Fibroblast of gingiva (primary cell): ENCODE measurements around the gene BTBD9.

Experiments
- DNase-seq: peaks from one replicate; pipeline ENCODE4 v3.0.0-alpha.2; 2011; ENCODE audit warnings: low read depth

The BTBD9 gene

DNA sequence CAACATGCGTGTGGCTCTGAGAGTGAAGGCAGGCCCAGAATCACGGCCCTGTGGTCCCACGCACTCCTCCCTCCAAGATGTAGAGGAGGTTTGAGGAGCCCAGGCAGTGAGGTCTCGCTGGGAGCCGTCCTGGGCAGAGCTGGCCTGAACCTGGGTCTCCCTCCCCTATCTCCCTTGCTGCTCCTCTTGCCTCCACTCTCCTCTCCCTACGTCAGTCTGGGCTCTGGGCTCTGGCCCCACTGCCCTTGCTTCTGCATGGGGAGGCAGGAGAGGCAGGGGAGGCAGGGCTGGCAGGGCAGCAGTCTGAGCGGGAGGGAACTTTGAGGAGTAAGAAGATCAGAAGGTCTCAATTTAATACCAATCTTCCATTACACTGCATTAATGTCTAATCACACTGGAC lies 445.1 kb downstream of the BTBD9 start:
- DNase-seq, result no peak

DNA sequence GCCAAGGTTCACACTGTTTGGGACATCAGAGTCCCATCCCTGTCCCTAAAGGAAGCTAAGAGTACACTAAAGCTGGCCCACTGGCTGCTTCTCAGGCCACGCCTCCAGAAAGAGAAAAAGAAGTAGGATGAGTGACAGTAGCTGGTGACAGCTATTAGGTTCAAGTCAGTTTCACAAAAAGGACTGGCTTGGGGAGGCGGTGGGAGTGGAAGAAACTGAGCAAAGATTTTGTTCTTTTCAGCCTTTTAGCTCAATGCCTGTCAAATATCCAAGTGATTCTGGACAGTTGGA lies 445.5 kb downstream of the BTBD9 start:
- no peak for DNase-seq

DNA sequence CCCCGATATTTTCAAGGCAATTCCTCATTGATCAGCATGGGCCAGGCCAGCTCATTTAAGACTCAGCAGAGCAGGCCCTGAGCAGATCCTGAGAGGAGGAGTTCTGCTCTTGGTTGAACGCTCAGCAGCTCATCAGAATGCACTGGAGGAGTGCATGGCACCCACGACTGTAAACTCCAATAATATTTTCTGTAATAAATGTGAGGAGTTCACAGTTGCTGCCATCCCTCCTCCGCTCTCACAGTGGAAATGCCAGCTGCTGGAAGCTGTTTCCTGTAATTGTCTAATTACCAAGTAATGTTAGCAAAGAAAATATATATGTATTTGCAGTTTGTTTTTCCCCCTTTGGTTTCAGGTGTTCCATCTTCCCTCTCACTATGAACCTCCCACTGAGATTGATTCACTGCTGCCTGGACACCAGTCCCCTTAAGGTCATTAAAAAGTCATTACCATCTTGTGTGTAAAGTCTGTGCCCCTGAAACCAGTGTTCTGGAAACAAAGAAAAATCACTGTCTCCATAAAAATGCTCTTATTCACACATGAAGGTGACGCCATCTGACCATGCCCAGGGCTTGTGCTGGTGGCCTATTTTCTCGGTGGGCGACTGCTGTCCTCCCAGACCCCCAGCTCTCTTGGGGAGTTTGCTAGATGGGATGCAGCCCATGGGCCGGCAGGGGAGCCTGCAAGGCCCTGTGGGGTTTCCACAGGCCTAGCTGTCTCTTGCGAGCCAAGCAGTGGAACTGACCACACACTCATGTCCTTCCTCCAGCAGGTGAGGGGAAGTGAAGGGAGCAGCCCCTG lies 446.0 kb downstream of the BTBD9 start:
- DNase-seq, result no peak

DNA sequence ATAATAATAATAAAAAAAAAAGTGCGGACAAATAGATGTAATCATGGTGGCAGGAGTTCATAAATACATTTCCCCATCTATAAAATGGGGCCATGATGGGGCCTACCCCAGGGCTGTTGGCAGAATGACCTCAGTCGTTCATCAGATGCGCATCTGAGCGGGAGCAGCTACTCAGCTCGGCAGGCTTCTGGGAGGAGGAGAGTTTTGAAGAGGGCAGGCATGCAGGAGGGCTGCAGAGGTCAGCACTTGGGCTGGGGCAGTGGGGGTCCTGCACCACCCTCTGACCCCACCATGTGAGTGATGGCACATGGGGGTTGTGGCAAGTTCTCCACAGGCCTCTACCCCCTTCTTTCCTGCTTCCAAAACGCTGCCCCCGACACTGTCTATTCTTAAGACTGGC lies 446.7 kb downstream of the BTBD9 start:
- DNase-seq, result no peak

DNA sequence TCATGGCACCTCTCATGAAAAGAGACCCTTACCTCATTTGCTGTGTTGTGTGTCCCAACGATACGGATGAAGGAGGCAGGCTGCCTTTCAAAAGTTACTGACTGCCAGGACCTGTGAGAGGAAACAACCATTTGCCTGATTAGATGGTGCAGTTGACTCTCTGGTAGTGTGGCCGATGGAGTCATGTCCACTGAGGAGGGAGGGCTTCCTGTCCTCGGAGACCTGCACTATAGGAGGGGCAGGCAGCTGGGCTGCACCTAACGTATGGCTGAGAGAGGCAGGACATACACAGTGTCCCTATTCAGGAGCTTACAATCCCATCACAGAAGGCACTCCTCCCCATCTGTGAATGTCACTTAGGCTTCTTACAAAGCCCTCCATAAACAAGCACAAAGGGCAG lies 447.2 kb downstream of the BTBD9 start:
- no peak for DNase-seq

DNA sequence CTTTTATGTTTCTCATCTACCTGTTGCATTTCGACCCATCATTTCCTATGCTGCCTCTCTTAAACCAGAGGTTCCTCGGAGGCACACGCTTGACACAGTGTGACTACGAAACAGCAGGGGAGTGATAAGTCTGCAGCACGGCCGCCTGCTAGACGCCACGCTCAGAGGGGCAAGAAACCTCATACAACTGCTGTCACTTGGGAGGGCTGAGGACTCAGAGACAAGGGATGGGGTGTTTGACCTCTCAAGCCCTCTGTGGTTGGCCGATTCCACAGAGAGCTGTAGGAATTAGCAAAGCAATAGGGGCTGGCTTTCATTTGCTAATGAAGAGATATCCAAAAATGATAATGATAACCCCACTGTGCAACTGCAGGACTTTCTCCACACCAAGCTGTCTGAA lies 447.7 kb downstream of the BTBD9 start:
- no peak for DNase-seq

DNA sequence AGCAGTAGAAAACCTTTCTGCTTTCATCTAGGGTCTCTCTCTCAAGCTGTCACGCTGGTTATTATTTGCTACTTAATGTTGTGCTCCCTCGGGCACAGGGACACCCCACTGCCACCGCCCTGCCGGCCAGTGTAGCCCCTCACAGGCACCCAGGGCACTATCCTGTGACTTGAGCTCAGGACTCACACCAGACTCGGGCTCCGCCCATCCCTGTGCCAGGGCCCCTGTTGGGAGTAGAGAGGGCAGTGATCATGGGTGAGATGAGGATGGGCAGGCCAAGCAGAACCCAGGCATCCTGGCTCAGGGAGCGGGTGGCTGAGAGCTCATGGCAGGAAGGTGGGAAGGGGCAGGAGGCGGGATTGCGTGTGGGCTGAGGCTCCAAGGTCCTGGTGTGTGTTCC lies 448.3 kb downstream of the BTBD9 start:
- no peak for DNase-seq

DNA sequence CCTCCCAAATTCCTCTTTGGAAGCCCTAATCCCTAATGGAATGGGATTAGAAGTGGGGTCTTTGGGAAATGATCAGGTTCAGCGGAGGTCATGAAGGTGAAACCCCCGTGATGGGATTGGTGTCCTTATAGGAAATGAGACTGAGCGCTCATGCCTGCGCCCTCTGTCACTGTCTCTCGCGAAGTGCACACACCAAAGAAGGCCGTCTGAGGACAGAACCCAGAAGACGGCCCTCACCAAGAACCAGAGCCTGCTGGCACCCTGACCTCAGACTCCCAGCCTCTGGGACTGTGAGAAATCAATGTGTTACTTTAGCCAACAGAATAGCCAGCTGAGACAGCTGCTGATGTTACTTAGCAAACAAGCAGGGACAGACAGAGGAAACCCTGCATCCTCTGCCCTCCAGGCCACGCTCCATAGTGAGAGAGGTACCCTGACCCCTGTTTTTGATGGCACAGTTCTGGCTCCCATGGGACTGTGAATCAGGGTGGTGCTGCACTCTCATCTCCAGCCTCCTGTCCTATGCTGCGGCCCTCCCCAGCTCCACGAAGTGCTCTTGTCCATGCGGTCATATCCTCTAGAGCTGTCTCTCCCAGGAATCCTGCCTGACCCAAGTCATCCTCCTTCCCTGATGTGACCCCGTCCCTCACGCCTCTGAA lies 450.9 kb downstream of the BTBD9 start:
- no peak for DNase-seq

DNA sequence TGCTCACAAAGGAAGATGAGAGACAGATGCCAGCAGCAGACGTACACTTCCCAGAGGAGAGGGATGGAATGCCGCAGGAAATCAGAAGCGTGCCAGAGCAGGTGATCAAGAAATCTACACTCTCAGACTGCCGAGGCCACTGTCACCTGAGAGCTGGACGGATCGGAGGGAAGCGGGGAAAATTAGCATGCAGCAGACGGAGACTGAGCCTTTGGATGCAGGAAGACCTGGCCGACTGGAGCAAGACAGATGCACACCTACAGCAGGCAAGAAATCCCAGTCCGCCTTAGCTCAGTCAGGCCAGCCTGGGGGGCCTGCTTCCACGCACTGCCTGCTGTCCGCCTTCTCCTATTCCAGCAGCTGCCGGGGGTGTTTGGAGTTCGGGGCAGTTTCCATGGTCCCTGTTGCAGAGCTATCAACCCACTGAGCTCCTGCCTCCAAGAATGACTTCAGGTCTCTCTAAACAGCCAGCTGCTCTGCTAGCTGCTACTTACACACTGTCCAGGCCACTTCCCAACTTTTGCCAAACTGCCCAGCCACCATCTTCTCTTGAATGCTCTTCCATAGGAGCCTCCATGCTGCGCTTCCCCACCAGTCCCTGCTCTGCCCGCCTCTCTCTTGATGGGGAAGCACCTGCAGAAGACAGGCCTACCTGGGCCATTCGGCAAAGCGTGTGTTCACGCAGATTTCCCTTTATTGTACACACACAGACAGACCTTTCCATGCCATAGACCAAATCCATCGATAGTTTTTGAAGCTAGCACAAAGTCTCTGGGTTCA lies 451.7 kb downstream of the BTBD9 start:
- no peak for DNase-seq

DNA sequence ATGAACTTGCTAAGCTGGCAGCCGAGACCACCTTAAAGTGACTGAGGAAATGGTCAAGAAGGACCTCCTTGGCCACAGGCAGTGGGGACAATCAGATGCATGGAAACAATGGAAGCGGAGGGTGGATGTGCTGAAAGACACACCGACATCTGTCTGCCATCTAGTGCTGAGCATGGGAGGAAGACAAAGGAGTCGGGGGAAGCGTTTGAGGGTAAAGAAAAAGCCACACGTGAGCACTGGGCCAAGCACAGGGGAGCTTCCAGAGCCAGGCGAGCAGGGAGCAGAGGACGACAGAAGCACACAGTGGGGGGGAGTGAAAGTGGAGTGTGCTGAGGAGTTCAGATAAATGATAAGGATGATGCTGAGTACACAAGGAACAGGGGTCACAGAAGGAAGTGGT lies 452.4 kb downstream of the BTBD9 start:
- DNase-seq, result no peak

DNA sequence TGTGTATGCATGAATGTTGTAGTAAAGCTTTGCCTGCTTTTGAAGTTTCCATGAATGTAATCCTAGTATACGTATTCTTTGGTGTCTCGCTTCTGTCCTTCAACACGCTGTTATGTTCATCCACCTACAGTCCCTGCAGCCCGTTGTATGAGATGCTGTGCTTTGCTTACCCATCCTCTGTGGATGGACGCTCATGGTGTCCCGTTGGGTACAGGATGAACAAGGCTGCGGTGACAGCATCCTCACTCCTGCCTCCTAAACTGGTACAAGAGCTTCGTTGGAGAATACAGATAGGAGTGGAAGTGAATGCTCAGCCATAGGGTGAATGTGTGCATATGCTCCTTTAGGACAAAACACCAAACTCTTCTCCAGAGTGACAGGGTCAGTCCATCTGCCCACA lies 454.0 kb downstream of the BTBD9 start:
- no peak for DNase-seq

DNA sequence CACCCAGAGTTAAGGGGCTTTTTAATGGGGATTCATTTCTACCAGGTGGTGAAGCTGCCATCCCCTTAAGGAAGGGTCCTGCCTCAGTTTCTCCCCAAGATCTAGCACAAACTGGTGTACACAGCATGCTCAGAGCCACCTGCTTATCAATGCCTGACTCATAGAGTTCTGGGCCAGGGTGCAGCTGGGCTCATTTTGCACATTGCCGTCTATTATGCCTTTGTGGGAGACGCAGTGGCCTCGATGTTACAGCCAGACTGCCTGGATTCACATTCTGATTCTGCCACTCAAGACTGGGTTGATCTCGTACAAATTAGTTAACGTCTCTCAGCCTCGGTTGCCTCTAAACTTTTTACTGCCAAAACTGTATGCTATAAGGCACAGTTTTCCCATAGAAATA lies 454.5 kb downstream of the BTBD9 start:
- DNase-seq, result no peak

DNA sequence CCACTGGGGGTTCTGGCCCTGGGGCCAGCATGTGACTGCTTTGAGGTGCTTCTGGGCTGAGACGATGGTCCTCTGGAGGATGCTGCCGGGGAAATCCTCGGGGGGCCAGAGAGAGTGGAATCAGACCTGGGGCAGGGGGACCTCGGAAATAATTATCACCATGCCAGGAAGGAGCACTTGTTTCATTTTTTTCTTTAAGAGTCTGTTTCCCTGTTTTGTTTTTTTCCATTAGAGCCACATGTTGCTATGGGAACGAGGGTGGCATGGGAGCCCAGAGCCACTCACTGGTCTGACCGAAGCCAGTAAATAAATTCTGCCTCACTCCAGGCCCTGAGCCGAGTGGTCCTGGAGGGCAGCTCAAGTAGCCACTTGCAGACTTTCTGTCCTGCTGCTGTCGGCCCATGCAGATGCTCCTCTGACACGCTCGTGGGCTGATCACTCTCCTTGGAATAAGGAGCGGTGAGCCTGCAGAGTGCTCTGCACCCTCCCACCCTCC lies 455.1 kb downstream of the BTBD9 start:
- no peak for DNase-seq

DNA sequence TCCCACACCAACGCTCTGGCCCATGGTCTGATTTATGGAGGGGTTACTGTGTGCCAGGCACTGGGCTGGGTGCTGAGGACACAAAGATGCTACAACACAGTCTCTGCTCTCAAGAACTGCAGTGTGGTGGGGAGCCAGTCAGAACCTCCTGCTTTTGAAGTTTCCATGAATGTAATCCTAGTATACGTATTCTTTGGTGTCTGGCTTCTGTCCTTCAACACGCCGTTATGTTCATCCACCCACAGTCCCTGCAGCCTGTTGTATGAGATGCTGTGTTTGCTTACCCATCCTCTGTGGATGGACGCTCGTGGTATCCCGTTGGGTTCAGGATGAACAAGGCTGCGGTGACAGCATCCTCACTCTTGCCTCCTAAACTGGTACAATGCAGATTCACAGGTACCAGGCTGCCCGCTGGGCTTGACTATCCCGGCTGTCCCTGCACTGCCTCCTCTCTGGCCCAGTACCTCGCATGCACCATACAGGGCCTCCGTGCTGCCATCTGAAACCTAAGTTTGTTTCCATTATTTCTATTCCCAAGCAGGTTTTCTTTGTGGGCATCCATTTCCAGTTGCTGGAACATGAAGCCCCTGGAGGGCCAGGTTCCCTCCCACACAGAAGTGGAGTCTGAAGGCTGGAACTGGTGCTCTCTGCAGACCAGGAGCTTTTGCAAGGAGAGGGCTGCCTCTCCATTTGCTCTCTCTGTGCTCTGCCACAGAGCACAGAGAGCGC lies 455.7 kb downstream of the BTBD9 start:
- DNase-seq, result no peak

DNA sequence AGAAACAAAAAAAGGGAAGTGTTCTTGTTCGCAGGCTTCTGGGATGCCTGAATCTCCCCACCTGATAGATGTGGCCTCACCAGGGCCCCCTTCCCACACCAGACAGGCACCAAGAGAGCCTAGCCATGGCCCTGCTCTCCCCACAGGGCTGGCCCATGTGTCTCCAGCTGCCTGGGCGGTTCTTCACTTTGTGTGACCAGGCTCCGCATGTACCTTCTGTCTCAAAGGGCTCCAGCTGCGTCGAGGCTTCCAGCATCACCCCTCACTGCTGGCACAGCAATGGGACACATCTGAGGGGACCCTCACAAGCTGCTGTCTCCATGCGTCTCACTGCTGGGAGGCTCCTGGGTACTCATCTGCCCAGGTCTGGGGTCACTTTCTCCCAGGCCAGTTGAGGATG lies 457.3 kb downstream of the BTBD9 start:
- no peak for DNase-seq

DNA sequence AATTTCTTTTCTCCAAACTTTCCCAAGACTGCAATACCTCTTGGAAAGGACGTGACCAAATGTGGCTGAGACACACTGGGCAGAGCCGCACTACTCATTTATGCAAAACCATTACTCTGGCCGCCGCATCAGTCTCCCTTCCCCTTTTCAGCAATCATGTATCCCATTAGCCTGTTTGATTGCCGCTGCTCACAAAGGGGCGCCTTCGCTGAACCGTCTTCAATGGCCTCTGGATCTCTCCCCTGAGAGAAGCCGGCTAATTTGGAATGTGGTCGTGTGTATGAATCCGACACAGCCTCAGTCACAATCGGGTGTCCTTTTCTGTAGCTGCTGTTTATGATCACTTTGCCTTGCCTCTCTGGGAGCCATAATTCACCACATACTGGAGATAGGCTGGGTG lies 459.1 kb downstream of the BTBD9 start:
- DNase-seq, result no peak

DNA sequence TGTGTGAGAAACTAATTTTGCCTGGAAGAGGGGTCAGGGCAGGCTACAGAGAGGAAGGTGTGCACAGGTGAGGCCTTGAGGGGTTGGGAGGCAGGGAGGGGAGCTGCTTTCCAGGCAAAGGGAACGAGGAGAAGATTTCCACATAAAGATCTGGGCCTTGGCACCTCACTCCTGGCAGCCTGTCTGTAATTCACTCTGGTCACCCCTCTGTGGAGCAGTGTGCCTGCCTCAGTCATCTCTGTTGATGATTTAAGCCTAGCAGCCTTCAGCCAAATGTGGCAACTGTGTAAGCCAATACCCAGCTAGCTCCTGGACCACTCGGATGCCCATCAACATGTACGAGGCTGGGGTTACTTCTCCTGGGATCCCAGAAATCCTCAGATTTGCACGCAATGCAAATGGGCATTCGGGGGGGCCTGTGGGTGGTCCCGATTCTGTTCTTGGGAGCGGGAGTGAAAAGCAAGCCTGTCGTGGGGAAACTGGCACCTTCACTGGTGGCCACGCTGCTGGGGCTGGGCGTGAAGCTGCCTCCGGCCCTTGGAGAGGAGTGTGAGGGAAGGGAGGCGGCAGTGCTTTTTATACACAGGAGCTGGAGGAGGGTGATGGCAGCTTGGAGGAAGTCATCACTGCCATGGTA lies 459.8 kb downstream of the BTBD9 start:
- no peak for DNase-seq

DNA sequence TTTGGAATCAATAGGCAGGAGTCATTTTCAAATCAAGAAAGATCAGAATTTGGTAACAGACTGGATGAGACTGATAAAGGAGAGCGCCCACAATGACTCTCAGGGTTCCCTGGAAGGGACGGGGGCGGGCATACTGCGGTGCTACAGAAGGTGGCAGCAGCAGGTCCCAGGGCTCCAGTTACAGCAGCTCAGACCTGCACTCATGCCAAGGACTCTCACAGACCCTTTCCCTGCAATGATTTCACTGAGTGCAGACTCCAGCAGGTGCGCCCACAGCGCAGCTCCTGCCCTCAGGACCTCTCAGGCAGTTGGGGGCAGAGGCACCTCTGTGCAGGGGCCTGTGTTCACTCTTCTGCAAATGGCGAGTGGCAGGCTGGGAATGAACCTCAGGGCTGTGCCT lies 460.4 kb downstream of the BTBD9 start:
- DNase-seq, result no peak

DNA sequence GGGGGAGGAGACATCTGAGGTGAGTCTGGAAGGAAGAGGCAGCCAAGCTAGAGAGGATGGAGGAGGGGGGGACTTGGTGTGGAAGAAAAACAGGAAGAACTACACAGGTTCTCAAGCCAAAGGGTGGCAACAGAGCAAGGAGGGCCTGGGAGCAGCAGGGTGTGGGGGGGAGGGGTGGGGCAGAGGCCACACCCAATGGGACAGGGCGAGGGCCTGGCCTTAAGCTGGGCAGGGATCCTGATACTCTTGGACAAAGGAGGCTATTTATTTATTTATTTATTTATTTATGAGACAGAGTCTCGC lies 461.2 kb downstream of the BTBD9 start:
- DNase-seq, result no peak

DNA sequence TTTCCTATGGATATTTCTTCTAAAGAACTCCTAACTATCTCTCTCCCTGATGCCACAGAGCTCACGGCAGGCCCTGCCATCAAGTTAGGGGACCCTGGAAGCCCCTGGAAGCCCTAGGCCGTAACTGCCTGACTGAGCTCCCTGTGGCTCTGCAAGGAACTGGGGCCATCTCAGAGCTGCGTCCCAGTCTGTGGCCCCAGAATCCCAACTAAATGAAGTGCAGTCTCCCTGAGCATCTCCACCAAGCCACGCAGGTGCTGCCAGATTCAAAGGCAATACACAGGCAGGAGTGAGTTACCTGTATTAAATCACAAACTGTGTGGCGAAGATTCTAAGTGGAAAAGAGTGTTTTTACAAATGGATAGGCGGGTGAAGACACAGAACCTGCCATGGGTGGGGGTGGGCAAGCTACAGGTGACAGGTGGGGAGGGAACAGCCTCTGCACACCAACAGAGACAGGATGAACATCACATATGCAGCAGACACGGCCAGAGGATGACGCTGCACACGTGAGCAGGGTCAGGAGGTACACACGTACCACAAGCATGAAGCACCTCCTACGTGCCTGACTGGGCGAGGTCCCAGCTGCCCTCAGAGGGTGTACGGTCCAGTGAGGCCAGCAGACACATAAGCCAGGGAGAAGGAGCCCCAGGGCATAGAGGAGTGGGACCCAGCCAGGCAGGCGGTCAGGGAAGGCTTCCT lies 461.7 kb downstream of the BTBD9 start:
- DNase-seq, result no peak
